Fibroblast of upper back skin (primary cell): ENCODE measurements around the gene KRT27.
"Not testable (repeated sequence)": the region's sequence is repeated elsewhere in the genome, so short reads cannot be mapped to it uniquely, and the experiment has no call there.

Experiments
- DNase-seq: peaks from one replicate; pipeline ENCODE4 v3.0.0-alpha.2; 2013

Gene KRT27

GRCh38 chr17:40750391-40750790 lies 32.0 kb downstream of the KRT27 start:
- DNase-seq: no peak

GRCh38 chr17:40748666-40749065 lies 33.7 kb downstream of the KRT27 start:
- DNase-seq: not testable (repeated sequence)

- DNase-seq: no peak
These were observed 43.8 kb downstream of the KRT27 start for GRCh38 chr17:40738553-40738952.

- DNase-seq: no peak
These were observed 47.3 kb downstream of the KRT27 start for GRCh38 chr17:40735016-40735415.

- no peak for DNase-seq
These were observed 48.3 kb downstream of the KRT27 start for GRCh38 chr17:40734018-40734417.

GRCh38 chr17:40730970-40731369 lies 51.4 kb downstream of the KRT27 start:
- no peak for DNase-seq

GRCh38 chr17:40727447-40728231 lies 54.7 kb downstream of the KRT27 start:
- no peak for DNase-seq

- DNase-seq: no peak
These were observed 55.4 kb downstream of the KRT27 start for GRCh38 chr17:40726919-40727318.
